GM19239 (cell line): Measurements from ENCODE around the gene SPINT4.
A peak's percentile ranks its signal among the peaks of the same experiment; 100 is the strongest.
"Not testable (repeated sequence)": the region's sequence is repeated elsewhere in the genome, so short reads cannot be mapped to it uniquely, and the experiment has no call there.

Source experiments
- DNase-seq: peaks from one replicate; pipeline ENCODE4 v3.0.0; 2011; ENCODE audit warnings: low spot score; ENCODE audit not compliant: insufficient read length
- FAIRE-seq: peaks from 2 replicates; lab custom pipeline; 2011; peaks lifted over from hg19 to GRCh38; lab: Jason Lieb, UNC

SPINT4 gene

DNA sequence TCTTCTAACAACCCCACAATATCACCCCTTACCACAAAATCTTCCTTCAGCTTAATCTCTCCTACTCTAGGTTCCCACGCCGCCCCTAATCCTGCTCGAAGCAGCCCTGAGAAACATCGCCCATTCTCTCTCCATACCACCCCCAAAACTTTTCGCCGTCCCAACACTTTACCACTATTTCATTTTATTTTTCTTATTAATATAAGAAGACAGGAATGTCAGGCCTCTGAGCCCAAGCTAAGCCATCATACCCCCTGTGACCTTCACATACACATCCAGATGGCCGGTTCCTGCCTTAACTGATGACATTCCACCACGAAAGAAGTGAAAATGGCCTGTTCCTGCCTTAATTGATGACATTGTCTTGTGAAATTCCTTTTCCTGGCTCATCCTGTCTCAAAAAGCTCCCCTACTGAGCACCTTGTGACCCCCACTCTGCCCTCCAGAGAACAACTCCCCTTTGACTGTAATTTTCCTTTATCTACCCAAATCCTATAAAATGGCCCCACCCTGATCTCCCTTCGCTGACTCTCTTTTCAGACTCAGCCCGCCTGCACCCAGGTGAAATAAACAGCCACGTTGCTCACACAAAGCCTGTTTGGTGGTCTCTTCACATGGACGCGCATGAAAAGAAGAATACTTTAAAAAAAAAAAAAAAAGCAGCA, 42.6 kb downstream of the SPINT4 start:
- DNase-seq, FAIRE-seq: not testable (repeated sequence)

DNA sequence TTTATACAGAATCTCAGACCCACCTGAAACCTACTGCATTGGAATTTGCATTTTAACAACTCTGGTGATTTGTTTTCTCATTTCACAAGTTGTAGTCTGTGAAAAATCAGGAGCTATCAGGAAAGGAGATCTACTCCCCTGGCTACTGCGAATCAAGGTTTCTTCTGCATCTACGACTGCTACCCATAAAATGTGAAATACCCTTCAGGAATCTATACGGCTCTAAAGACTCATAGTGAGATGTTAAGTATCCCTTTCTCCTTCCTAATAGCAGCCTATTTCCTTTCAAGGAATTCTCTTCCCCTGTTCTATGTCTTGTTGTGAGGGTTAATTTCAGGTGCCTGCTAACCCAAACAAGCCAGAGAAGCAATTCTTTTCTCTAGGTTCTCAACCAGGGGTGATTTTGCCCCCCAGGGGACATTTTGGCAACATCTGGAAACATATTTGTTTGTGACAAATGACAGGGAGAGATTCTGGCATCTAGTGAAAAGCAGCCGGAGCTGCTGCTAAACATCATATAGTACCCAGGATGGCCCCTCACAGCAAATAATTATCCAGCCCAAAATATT, 43.2 kb downstream of the SPINT4 start:
- FAIRE-seq = no peak

DNA sequence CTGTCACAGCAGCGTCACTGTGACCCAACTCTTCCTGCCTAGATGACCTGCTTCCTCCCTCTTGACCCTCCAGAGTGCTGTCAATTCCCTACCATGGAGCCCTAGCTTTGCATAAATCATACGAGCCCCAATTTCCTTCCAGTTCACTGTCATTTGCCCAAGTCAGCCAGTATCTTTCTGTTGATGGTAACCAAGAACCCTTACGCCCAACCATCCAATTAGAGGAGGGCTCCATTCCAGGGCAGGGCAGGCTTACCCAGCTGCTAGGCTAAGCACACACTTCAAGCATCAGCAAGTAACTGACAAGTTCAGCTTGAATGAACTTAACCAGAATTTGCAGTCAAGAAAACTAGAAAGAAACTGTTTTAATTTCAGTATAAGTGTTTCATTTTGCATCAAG, 43.8 kb downstream of the SPINT4 start:
- DNase-seq (no peak), FAIRE-seq (no peak)

More for the DNA sequence above, 43.2 kb downstream of the SPINT4 start:
- no peak for DNase-seq

DNA sequence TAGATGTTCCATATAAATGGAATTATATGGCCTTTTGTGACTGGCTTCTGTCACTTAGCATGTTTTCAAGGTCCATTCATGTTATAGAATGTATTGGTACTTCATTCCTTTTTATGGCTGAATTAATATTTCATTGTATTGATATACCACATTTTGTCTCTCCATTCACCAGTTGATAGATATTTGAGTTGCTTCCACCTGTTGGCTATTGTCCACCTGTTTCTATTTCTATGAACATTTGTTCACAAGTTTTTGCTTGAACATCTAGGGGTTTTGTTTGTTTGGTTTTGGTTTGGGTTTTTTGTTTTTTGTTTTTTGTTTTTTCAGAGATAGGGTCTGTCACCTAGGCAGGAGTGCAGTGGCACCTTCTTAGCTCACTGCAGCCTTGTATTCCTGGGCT, 46.3 kb downstream of the SPINT4 start:
- DNase-seq (no peak), FAIRE-seq (no peak)

DNA sequence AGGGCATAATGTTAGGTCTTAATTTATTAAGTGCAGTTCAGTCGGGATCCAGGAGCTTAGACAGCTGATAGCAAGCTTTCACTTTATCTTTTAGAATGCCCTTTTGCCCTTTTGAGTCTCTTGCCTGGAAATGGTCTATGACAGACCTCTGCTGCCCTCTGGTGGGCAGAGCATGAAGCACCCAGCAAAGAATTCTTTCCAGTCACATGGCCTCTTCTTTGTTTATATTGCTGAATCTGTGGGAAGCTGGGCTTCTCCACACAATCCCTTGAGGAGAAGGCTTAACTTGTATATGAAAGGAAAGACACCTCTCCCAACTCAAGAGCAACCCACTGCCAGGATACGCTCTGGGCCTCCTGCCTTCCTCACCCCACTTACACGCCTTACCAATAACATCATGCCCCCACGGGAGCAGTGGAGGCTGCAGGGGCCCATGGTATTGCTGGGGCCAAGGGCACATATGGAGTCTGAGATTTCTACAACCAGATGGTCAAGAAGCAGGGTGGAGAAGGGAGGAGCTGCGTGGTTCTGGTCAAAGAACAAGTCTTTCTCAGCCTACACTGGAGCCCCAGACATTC, 49.1 kb downstream of the SPINT4 start:
- FAIRE-seq = peak; percentile 92

DNA sequence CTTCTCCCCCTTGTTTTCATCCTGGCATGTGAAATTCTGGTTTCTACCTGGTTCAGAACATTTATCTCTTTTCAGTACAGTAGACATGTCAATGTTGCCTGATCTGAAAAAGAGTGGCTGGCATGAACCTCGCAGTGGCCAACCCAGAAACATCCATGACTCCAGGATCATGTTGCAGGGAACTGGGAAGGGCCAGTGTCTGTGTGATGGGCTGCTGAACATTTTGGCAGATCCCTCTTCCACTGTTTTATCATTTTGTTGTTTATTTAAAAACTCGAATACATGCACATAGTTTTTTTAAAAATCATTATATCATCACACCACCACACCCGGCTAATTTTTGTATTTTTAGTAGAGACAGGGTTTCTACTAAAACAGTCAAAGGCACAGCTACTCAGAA, 50.5 kb downstream of the SPINT4 start:
- no peak for FAIRE-seq
- DNase-seq = no peak

More for the DNA sequence above, 49.1 kb downstream of the SPINT4 start:
- peak; percentile 67 for DNase-seq

DNA sequence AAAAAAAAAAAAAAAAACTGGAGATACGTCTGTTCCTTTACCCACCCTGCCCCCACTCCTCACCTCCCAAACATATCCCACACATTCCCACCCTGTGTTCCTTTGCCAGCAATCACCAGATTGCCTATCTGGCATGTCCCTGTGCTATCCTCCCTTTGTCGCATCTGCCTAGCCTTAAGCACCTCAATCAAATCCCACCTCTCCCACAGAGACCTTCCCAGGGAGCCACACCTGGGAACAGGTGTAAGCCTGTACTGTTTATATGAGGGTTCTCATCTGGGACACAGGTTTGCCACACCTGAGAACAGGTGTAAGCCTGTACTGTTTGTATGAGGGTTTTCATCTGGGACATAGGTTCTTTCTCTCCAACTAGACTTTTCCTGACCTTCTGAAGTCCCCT, 52.8 kb downstream of the SPINT4 start:
- DNase-seq (no peak), FAIRE-seq (no peak)

DNA sequence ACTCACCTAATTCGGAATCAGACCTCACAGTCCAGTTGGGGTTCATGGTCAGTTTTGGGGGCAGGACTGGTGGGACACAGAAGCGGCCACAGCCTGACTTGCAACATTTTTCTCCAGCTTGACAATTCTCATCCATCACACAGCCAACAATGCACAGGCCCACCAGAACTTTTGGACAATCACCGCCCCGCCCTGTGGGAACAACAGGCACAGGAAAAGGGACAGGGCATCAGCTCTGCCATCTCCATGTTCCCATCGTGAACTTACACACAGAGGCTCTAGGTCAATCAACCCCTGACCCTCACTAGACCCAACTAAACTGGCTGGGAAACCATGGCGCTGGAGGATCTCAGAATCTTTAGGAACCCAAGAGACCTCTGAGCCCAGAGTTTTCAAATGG, 53.3 kb downstream of the SPINT4 start:
- DNase-seq = no peak
- FAIRE-seq = no peak
